ENCODE measurements around the gene CD8A. TPM values are rescaled to one million over a fixed set of nuclear protein-coding genes. Genes with fewer than 3 reads are reported as not detected.

Gene CD8A
- total and polyA plus RNA-seq, 2 of the 8 experiments (the other 6 are each of a cell fraction or from before 2014, with no cell fraction given) = 0.14 to 0.39 TPM

DNA sequence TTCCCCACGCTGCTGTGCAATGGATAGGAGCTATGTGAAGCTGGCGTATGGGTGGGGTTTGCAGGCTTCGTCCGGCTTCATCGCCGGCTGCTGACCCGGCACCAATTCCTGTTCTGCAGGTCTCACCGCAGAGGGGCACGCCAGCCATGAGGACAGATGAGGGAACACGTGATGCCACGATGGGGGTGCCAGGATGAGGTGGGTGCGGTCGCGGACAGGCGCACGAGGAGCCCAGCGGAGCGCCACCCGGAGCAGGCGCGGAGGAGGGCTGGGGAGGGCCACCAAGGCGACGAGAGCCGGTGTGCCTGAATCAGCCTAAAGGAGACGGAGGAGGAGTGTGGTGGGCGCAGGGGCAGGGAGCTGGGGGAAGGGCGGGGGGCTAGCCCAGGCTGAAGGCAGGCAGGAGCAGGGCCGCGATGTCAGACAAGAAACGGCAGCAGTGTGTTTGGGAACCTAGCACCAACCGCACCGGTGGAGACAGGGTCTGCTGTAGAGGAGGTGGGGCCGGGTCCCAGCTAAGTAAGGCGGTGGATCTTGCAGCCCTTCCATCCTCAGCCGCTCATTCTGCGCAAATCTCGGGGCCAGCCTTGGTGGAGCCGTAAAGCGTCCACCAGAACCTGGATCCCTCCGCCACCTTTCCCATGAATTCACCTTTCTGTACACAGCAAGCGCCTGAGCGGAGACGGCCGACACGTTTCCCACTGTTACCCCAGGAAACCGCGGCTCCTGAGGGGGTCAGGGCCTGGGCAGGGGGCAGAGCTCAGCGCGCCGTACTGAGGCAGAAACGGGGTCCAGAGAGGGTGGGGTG, 17.0 kb upstream of the CD8A start (continued):
- TF ChIP-seq BACH1 (IDR thresholded peaks at IDR 0.05; ENCODE audit: low read length) (no peak), NANOG (IDR thresholded peaks at IDR 0.05; ENCODE audit: insufficient read depth, low read depth, low read length, poor library complexity, severe bottlenecking) (no peak), RXRA (IDR thresholded peaks at IDR 0.05; ENCODE audit: insufficient read depth, low read depth, low read length) (no peak), KDM1A (IDR thresholded peaks at IDR 0.05; ENCODE audit: borderline replicate concordance, low read length) (no peak), ATF3 (IDR thresholded peaks at IDR 0.05; ENCODE audit: insufficient read depth, low read depth, low read length) (0 out of 2 replicates have a peak, but pooled peaks have one; percentile 39), RFX5 (IDR thresholded peaks at IDR 0.05; ENCODE audit: borderline replicate concordance, low read depth, low read length) (no peak), HDAC2 (IDR thresholded peaks at IDR 0.05; ENCODE audit: borderline replicate concordance in 1 of 2, low read depth in 2 of 2, low read length in 2 of 2) (no peak; a peak in 1 of 4 replicates), CBX8 (IDR thresholded peaks at IDR 0.05; ENCODE audit: borderline replicate concordance, low read depth, low read length) (no peak), SIRT6 (IDR thresholded peaks at IDR 0.05; ENCODE audit: low read length) (no peak), SIN3A (conservative IDR thresholded peaks at IDR 0.05 in 1 of 2, IDR thresholded peaks at IDR 0.05 in 1 of 2; ENCODE audit: low read depth in 1 of 2, low read length in 2 of 2) (no peak; a peak in 1 of 4 replicates), KDM4A (IDR thresholded peaks at IDR 0.05; ENCODE audit: low read depth, low read length, severe bottlenecking) (peak; percentile 98), NRF1 (IDR thresholded peaks at IDR 0.05; ENCODE audit: low read depth, low read length) (no peak), TCF12 (IDR thresholded peaks at IDR 0.05; ENCODE audit: low read depth, low read length) (no peak), YY1 (IDR thresholded peaks at IDR 0.05; ENCODE audit: low read depth, low read length) (no peak; the same call in 1 of the 2 replicates), POLR2AphosphoS5 (IDR thresholded peaks at IDR 0.05; ENCODE audit: low read depth, low read length) (0 out of 2 replicates have a peak, but pooled peaks have one; percentile 22), MAFK (IDR thresholded peaks at IDR 0.05; ENCODE audit: low read depth, low read length) (no peak), PHF8 (conservative IDR thresholded peaks at IDR 0.05; ENCODE audit: low read depth, low read length) (no peak)
- TF ChIP-seq, protein P1, sequence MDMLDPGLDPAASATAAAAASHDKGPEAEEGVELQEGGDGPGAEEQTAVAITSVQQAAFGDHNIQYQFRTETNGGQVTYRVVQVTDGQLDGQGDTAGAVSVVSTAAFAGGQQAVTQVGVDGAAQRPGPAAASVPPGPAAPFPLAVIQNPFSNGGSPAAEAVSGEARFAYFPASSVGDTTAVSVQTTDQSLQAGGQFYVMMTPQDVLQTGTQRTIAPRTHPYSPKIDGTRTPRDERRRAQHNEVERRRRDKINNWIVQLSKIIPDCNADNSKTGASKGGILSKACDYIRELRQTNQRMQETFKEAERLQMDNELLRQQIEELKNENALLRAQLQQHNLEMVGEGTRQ (IDR thresholded peaks at IDR 0.05; ENCODE audit: low read length) = peak; percentile 66
